Esophagus (tissue), 2 donors: ENCODE results near the gene KLRC3. TPM values are rescaled to one million over a fixed set of nuclear protein-coding genes. Genes with fewer than 3 reads are reported as not detected.
"Not testable (repeated sequence)": the region's sequence is repeated elsewhere in the genome, so short reads cannot be mapped to it uniquely, and the experiment has no call there.

Experiments used
- H3K27ac ChIP-seq, 2 donors: one replicate each; pipeline ENCODE4 v1.5.1; 2013; ENCODE audit warnings: low read depth in 2 of 2, mild to moderate bottlenecking in 2 of 2, inconsistent platforms in 1 of 2, low read length in 1 of 2, moderate library complexity in 1 of 2
- H3K27me3 ChIP-seq, 2 donors: one replicate each; pipeline ENCODE4 v1.6.1; 2013; ENCODE audit warnings: low read length in 2 of 2, control low read depth in 1 of 2, mild to moderate bottlenecking in 1 of 2; ENCODE audit not compliant: insufficient read depth in 2 of 2, control insufficient read depth in 1 of 2
- H3K36me3 ChIP-seq, 2 donors: one replicate each; pipeline ENCODE4 v1.6.1; 2013; ENCODE audit warnings: low read length in 1 of 2; ENCODE audit not compliant: control insufficient read depth in 2 of 2, insufficient read depth in 2 of 2
- H3K4me1 ChIP-seq, 2 donors: one replicate each; pipeline ENCODE4 v1.6.1; 2013; ENCODE audit warnings: low read length in 1 of 2; ENCODE audit not compliant: control insufficient read depth in 2 of 2, insufficient read depth in 2 of 2
- H3K4me3 ChIP-seq, 2 donors: one replicate each; pipeline ENCODE4 v1.5.1; 2013; ENCODE audit warnings: low read length in 2 of 2, mild to moderate bottlenecking in 2 of 2, low read depth in 1 of 2, moderate library complexity in 1 of 2
- H3K9me3 ChIP-seq, 2 donors: one replicate each; pipeline ENCODE4 v1.6.1; 2013; ENCODE audit warnings: mild to moderate bottlenecking in 2 of 2, low read depth in 1 of 2, low read length in 1 of 2, moderate library complexity in 1 of 2; ENCODE audit not compliant: control insufficient read depth in 2 of 2, insufficient read depth in 1 of 2
- WGBS, 2 donors: extraction: QIAGEN DNeasy Blood & Tissue Kit; methylation state at CpG; one replicate each; pipeline ENCODE4 v1.1.7; 2013; 5-methylcytosine and 5-hydroxymethylcytosine counted together
- polyA plus RNA-seq, 2 donors: library from polyadenylated mRNA; stranded (reverse); fragments of 200-250 nt; gene quantifications; one replicate each; pipeline ENCODE4 v1.2.3, GENCODE V29; 2013
- donor health status: healthy with polysubstance abuse.
- donor health status: Bipolar disorder and iron deficiency.

The KLRC3 gene
- polyA plus RNA-seq, 2 donors: 0.06 to 0.18 TPM

GRCh38 chr12:10392394-10392930 is 27.9 kb downstream of the KLRC3 start:
- Histone ChIP-seq H3K27ac (no peak overlapping the region), H3K36me3 (no peaks in the 10 kb centered on the region), H3K27me3 (no peaks in the 10 kb centered on the region), H3K4me3 (no peak overlapping the region), H3K9me3 (no peaks in the 10 kb centered on the region), H3K4me1 (peaks cover 0 to 2% of the 10 kb centered on the region in 2 donors)
- 19 to 36% methylated on average over 7 of the region's 7 CpGs for WGBS, 2 donors

GRCh38 chr12:10390991-10391390 is 29.4 kb downstream of the KLRC3 start:
- not testable (repeated sequence) for H3K9me3 ChIP-seq, H3K4me3 ChIP-seq, H3K27ac ChIP-seq, H3K4me1 ChIP-seq, H3K36me3 ChIP-seq, H3K27me3 ChIP-seq
- WGBS, 2 donors: 92 to 93% methylated on average over 7 of the region's 7 CpGs

GRCh38 chr12:10389904-10390303 is 30.5 kb downstream of the KLRC3 start, which contains the start of gene KLRK1:
KLRK1 (minus strand) TSS chr12:10390041; CDS start chr12:10388810, 1,231 bp downstream.
- no peaks in the 10 kb centered on the region for H3K27me3 ChIP-seq
- H3K9me3 ChIP-seq: no peaks in the 10 kb centered on the region
- 78 to 82% methylated on average over 1 of the region's 1 CpG for WGBS, 2 donors
- H3K4me3 ChIP-seq: no peak within 1 kb of the TSS
- H3K4me1 ChIP-seq: no peaks in the 10 kb centered on the region
- H3K27ac ChIP-seq: no peak within 1 kb of the TSS
- no peaks in the 10 kb centered on the region for H3K36me3 ChIP-seq

GRCh38 chr12:10388624-10389413 is 31.6 kb downstream of the KLRC3 start:
- no peaks in the 10 kb centered on the region for H3K36me3 ChIP-seq
- H3K27ac ChIP-seq: no peak overlapping the region
- H3K4me1 ChIP-seq: no peaks in the 10 kb centered on the region
- no peaks in the 10 kb centered on the region for H3K27me3 ChIP-seq
- 68 to 69% methylated on average over 9 of the region's 9 CpGs for WGBS, 2 donors
- no peaks in the 10 kb centered on the region for H3K9me3 ChIP-seq
- H3K4me3 ChIP-seq: no peak overlapping the region

- not testable (repeated sequence) for H3K27ac ChIP-seq, H3K4me3 ChIP-seq
- 89 to 90% methylated on average over 6 of the region's 6 CpGs for WGBS, 2 donors
Measured at GRCh38 chr12:10387498-10387897, 32.9 kb downstream of the KLRC3 start.

GRCh38 chr12:10386857-10387256 is 33.5 kb downstream of the KLRC3 start:
- no peaks in the 10 kb centered on the region for H3K4me1 ChIP-seq
- H3K27ac ChIP-seq: no peak overlapping the region
- no peak overlapping the region for H3K4me3 ChIP-seq
- no peaks in the 10 kb centered on the region for H3K36me3 ChIP-seq
- H3K9me3 ChIP-seq: no peaks in the 10 kb centered on the region
- WGBS, 2 donors: 67 to 69% methylated on average over 1 of the region's 1 CpG
- no peaks in the 10 kb centered on the region for H3K27me3 ChIP-seq

More at GRCh38 chr12:10387498-10387897, 32.9 kb downstream of the KLRC3 start:
- H3K27me3 ChIP-seq, H3K9me3 ChIP-seq, H3K4me1 ChIP-seq, H3K36me3 ChIP-seq: not testable (repeated sequence)

GRCh38 chr12:10385166-10385613 is 35.2 kb downstream of the KLRC3 start:
- H3K36me3 ChIP-seq: no peaks in the 10 kb centered on the region
- WGBS, 2 donors: 20 to 30% methylated on average over 2 of the region's 2 CpGs
- no peaks in the 10 kb centered on the region for H3K4me1 ChIP-seq
- no peaks in the 10 kb centered on the region for H3K27me3 ChIP-seq
- no peak overlapping the region for H3K4me3 ChIP-seq
- H3K9me3 ChIP-seq: no peaks in the 10 kb centered on the region
- no peak overlapping the region for H3K27ac ChIP-seq

GRCh38 chr12:10384191-10384590 is 36.2 kb downstream of the KLRC3 start:
- H3K27me3 ChIP-seq: no peaks in the 10 kb centered on the region
- 88 to 90% methylated on average over 3 of the region's 3 CpGs for WGBS, 2 donors
- H3K27ac ChIP-seq: no peak overlapping the region
- no peak overlapping the region for H3K4me3 ChIP-seq
- H3K4me1 ChIP-seq: no peaks in the 10 kb centered on the region
- no peaks in the 10 kb centered on the region for H3K9me3 ChIP-seq
- no peaks in the 10 kb centered on the region for H3K36me3 ChIP-seq

GRCh38 chr12:10381928-10382628 is 38.3 kb downstream of the KLRC3 start:
- Histone ChIP-seq H3K4me3 (no peak overlapping the region), H3K27ac (no peak overlapping the region), H3K4me1 (no peaks in the 10 kb centered on the region)

More at GRCh38 chr12:10381928-10382628, 38.3 kb downstream of the KLRC3 start:
- 81 to 91% methylated on average over 4 of the region's 4 CpGs for WGBS, 2 donors
- no peaks in the 10 kb centered on the region for H3K27me3 ChIP-seq
- no peaks in the 10 kb centered on the region for H3K36me3 ChIP-seq
- no peaks in the 10 kb centered on the region for H3K9me3 ChIP-seq
